ENCODE results near the gene C9orf40. TPM values are rescaled to one million over a fixed set of nuclear protein-coding genes. Genes with fewer than 3 reads are reported as not detected.

Gene C9orf40
- total RNA-seq, 3 donors from 2014 or later (not counting 1 experiment from before 2014, with no cell fraction given), result 1.8 to 3.9 (median 3.6) TPM

GRCh38 chr9:74949859-74950855 is 2.6 kb downstream of the C9orf40 start:
- Mint-ChIP-seq H3K4me1 (peaks cover 36 to 37% of the 10 kb centered on the region in 2 donors), H3K9me3 (no peaks in the 10 kb centered on the region), H3K27ac (no peak overlapping the region), H3K4me3 (peak overlapping the region; percentile 31), H3K36me3 (peaks cover 6% of the 10 kb centered on the region), H3K27me3 (ENCODE audit: low read depth in 2 of 2) (no peaks in the 10 kb centered on the region)
- no peak for TF ChIP-seq CTCF (IDR thresholded peaks at IDR 0.05)
- Histone ChIP-seq H3K4me3 (ENCODE audit: low read length) (no peak overlapping the region), H3K9me3 (ENCODE audit: control insufficient read depth, insufficient read depth, low read length) (no peaks in the 10 kb centered on the region), H3K4me1 (ENCODE audit: control insufficient read depth, insufficient read depth, low read length) (peaks cover 13% of the 10 kb centered on the region), H3K27ac (ENCODE audit: low read length) (no peak overlapping the region), H3K27me3 (ENCODE audit: control insufficient read depth, insufficient read depth, low read length) (no peaks in the 10 kb centered on the region), H3K36me3 (ENCODE audit: control insufficient read depth, insufficient read depth, low read length) (no peaks in the 10 kb centered on the region)
- ATAC-seq (no peak), DNase-seq (no peak)
- WGBS (ENCODE audit: insufficient coverage), result 97% methylated on average over 7 of the region's 10 CpGs
- intact Hi-C loops (cut with micrococcal nuclease), result no loop called here

GRCh38 chr9:74948937-74949336 is 3.8 kb downstream of the C9orf40 start:
- no peaks in the 10 kb centered on the region for H3K9me3 ChIP-seq (ENCODE audit: control insufficient read depth, insufficient read depth, low read length)
- no peak for TF ChIP-seq CTCF (IDR thresholded peaks at IDR 0.05)
- no peak overlapping the region for H3K4me3 ChIP-seq (ENCODE audit: low read length)
- ATAC-seq (no peak), DNase-seq (no peak)
- peaks cover 13% of the 10 kb centered on the region for H3K4me1 ChIP-seq (ENCODE audit: control insufficient read depth, insufficient read depth, low read length)
- H3K36me3 Mint-ChIP-seq, result peaks cover 6% of the 10 kb centered on the region
- no peak overlapping the region for H3K4me3 Mint-ChIP-seq
- 100% methylated on average over 2 of the region's 2 CpGs for WGBS (ENCODE audit: insufficient coverage)
- H3K27ac Mint-ChIP-seq, result no peak overlapping the region
- H3K27me3 ChIP-seq (ENCODE audit: control insufficient read depth, insufficient read depth, low read length), result no peaks in the 10 kb centered on the region
- intact Hi-C loops (cut with micrococcal nuclease), result no loop called here
- no peaks in the 10 kb centered on the region for H3K9me3 Mint-ChIP-seq
- H3K36me3 ChIP-seq (ENCODE audit: control insufficient read depth, insufficient read depth, low read length), result no peaks in the 10 kb centered on the region
- no peak overlapping the region for H3K27ac ChIP-seq (ENCODE audit: low read length)
- no peaks in the 10 kb centered on the region for H3K27me3 Mint-ChIP-seq (ENCODE audit: low read depth in 2 of 2)
- peaks cover 36 to 40% of the 10 kb centered on the region in 2 donors for H3K4me1 Mint-ChIP-seq

DNA sequence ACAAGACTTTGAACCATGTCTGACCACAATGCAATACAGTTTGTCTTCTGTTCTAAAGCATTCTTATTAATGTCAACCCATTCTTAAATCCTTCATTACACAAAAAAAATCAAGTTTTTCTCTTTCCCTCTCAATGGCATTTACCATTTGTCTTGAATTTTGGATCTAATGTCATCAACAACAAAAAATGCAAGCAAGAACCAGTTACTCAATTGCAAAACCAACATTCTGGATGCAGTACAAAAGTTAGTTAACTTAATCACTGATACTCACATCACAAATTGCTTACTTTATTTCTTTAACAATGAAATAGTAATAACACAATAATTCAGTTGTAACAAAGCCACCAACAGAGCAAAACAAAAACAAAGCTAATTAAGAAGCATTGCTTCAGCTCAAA is 6.0 kb downstream of the C9orf40 start:
- Mint-ChIP-seq H3K27ac (no peak overlapping the region), H3K4me1 (peaks cover 35 to 42% of the 10 kb centered on the region in 2 donors), H3K9me3 (peaks cover 0 to 3% of the 10 kb centered on the region in 2 donors), H3K4me3 (no peak overlapping the region), H3K36me3 (peaks cover 6% of the 10 kb centered on the region), H3K27me3 (ENCODE audit: low read depth in 2 of 2) (no peaks in the 10 kb centered on the region)
- peaks cover 11% of the 10 kb centered on the region for H3K4me1 ChIP-seq (ENCODE audit: control insufficient read depth, insufficient read depth, low read length)
- H3K4me3 ChIP-seq (ENCODE audit: low read length), result no peak overlapping the region
- DNase-seq, result no peak
- ATAC-seq, result no peak
- H3K27ac ChIP-seq (ENCODE audit: low read length), result no peak overlapping the region
- TF ChIP-seq CTCF (IDR thresholded peaks at IDR 0.05), result no peak
- H3K9me3 ChIP-seq (ENCODE audit: control insufficient read depth, insufficient read depth, low read length), result no peaks in the 10 kb centered on the region
- no peaks in the 10 kb centered on the region for H3K27me3 ChIP-seq (ENCODE audit: control insufficient read depth, insufficient read depth, low read length)
- H3K36me3 ChIP-seq (ENCODE audit: control insufficient read depth, insufficient read depth, low read length), result no peaks in the 10 kb centered on the region
- intact Hi-C loops (cut with micrococcal nuclease), result loop anchor here (2.0 kb wide), 1 partner anchor 16 kb away; no protein-coding TSS in a partner anchor

Measured in natural killer cell (primary cell).